Motor neuron (in vitro differentiated cells): ENCODE data around the gene ATXN7L2. TPM values are rescaled to one million over a fixed set of nuclear protein-coding genes. Genes with fewer than 3 reads are reported as not detected.

Source experiments
- ATAC-seq, 8 experiments: fragments of 200-7000 bp; cut with Tn5 transposase; replicated peaks in 6 of 8; 2 replicates each; pipeline ENCODE4 v1.8.0; 2021; ENCODE audit warnings: mild to moderate bottlenecking in 8 of 8, moderate library complexity in 8 of 8
- H3K27ac ChIP-seq, 2 donors: fragments of 250-450 bp; sonication (Bioruptor Pico); 2 replicates each; pipeline ENCODE4 v1.9.0; 2021; ENCODE audit warnings: antibody characterized with exemption in 2 of 2, mild to moderate bottlenecking in 2 of 2, moderate library complexity in 1 of 2
- H3K4me1 ChIP-seq, 2 donors: fragments of 250-450 bp; sonication (Bioruptor Pico); replicated peaks in 1 of 2; 2 replicates each; pipeline ENCODE4 v1.6.1; 2021; ENCODE audit warnings: antibody characterized with exemption in 2 of 2, mild to moderate bottlenecking in 2 of 2, moderate library complexity in 1 of 2
- H3K4me3 ChIP-seq, 5 donors: fragments of 250-450 bp; sonication (Bioruptor Pico); 2 replicates each; pipeline ENCODE4 v1.9.0; 2021; ENCODE audit warnings: antibody characterized with exemption in 5 of 5, mild to moderate bottlenecking in 5 of 5, moderate library complexity in 4 of 5
- WGBS, 10 experiments: fragments of 450-650 bp; shearing (Covaris generic); methylation state at CpG; one replicate each; pipeline ENCODE4 v1.0.0; 2022; 5-methylcytosine and 5-hydroxymethylcytosine counted together
- in situ Hi-C, 9 experiments: fragments of 400-800 bp; cut with MboI; loops; one replicate each; pipeline ENCODE4 v1.15.0; 2021; ENCODE audit warnings: low sequenced_read_pairs in 9 of 9, low pct_unique_long_range_greater_than_20kb in 2 of 9; ENCODE audit not compliant: unreplicated experiment in 9 of 9
- total RNA-seq, 8 experiments: library from RNA; unstranded; fragments of 300-600 nt; gene quantifications; 2 replicates each; pipeline versions ENCODE4 v1.2.3 to v1.2.4, GENCODE V29; 2022

Gene ATXN7L2
- total RNA-seq, 8 experiments from 2014 or later, result 3.7 to 20.1 (median 9.8) TPM

- Histone ChIP-seq H3K4me1 (peaks cover under 1 to 9% of the 10 kb centered on the region in 2 donors), H3K4me3 (no peak overlapping the region), H3K27ac (no peak overlapping the region)
- 40 to 100% (median 82%) methylated on average over 1 to 5 of the region's 5 CpGs; no CpG with 5 or more reads in 2 of the 10 experiments for WGBS, 10 experiments
- peak in 2 of 8 experiments; percentile 4 to 24 for ATAC-seq
- in situ Hi-C loops, result no loop called here
Measured at GRCh38 chr1:109503935-109504334, 20.2 kb downstream of the ATXN7L2 start.

GRCh38 chr1:109504974-109505373, 21.3 kb downstream of the ATXN7L2 start:
- WGBS, 10 experiments, result 73 to 100% (median 80%) methylated on average over 1 of the region's 1 CpG; no CpG with 5 or more reads in 6 of the 10 experiments
- Histone ChIP-seq H3K4me3 (no peak overlapping the region), H3K27ac (no peak overlapping the region), H3K4me1 (peaks cover 2 to 9% of the 10 kb centered on the region in 2 donors)
- in situ Hi-C loops, result no loop called here
- no peak for ATAC-seq

- no peak for ATAC-seq
- WGBS, 10 experiments, result 88 to 100% (median 92%) methylated on average over 1 to 25 of the region's 25 CpGs
Measured at GRCh38 chr1:109508001-109508872, 24.5 kb downstream of the ATXN7L2 start.

GRCh38 chr1:109508873-109509175, 25.1 kb downstream of the ATXN7L2 start:
- peaks cover 2 to 9% of the 10 kb centered on the region in 2 donors for H3K4me1 ChIP-seq
- H3K4me3 ChIP-seq, result peak overlapping the region; percentile 50 to 80 (median 56)
- no peak for ATAC-seq
- WGBS, 10 experiments, result 83 to 86% methylated on average over 3 to 5 of the region's 7 CpGs; no CpG with 5 or more reads in 8 of the 10 experiments
- in situ Hi-C loops, result no loop called here
- H3K27ac ChIP-seq, result no peak overlapping the region

More at GRCh38 chr1:109508001-109508872, 24.5 kb downstream of the ATXN7L2 start:
- H3K27ac ChIP-seq, result no peak overlapping the region
- no peak overlapping the region for H3K4me3 ChIP-seq
- in situ Hi-C loops, result no loop called here
- H3K4me1 ChIP-seq, result peaks cover 2 to 9% of the 10 kb centered on the region in 2 donors

DNA sequence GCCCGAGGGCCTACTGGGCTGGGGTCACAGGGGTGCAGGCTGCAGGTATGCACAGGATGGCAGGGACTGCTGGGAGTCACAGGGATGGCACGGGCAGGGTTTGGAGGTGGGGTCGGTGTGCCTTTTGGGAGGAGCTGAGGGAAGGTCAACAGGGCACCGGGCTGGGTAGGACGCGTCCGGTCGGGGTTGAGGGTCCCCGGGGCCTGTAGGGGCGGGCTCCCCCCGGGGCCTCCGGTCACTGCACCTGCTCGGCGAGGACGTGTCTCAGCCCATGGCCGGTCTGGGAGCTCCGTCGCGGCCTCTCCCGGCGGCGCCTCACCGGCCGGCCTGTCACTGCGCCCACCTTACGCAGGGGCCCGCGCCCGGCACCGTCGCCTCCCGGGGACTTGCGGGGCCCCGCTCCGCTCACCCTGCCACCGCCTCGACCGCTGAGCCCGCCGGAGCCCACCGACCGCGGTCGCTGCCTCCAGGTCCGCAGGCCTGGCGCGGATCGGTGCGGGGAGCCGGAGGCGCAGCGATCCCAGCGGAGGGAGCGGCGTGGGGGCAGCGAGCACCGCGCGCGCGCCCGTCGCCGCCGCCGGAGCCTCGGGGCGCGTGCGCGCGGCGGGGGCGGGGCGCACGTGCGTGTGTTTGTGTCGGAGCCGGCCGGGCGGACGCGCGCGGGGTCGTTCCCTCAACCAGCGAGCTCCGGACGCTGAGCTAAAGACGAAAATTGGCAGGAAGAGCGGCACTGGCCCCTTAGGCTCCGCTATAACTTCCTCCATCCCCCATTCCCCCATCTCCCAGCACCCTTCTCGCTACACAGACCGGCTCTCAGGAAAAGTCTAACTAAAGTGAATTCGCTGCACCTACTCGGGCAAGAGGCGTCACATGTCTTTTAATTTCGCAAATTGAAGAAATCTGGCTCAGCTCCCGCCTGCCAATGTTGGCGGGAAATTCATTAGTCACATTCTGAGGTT, 25.8 kb downstream of the ATXN7L2 start, which contains the start of gene AMIGO1:
Gene AMIGO1 (minus strand): TSS at position 552 of the 959 bp plus-strand sequence. CDS start 815 bp downstream, outside the sequence.
- Histone ChIP-seq H3K27ac (no peak within 1 kb of the TSS), H3K4me1 (peaks cover 2 to 9% of the 10 kb centered on the region in 2 donors), H3K4me3 (peak within 1 kb of the TSS; percentile 50 to 80 (median 56))
- in situ Hi-C loops, result no loop called here
- peak; percentile 71 to 87 (median 84) for ATAC-seq
- 0 to 7% (median 2%) methylated on average over 1 to 8 of the region's 100 CpGs; no CpG with 5 or more reads in 6 of the 10 experiments for WGBS, 10 experiments

- in situ Hi-C loops, result no loop called here
- no peak overlapping the region for H3K27ac ChIP-seq
- no peak for ATAC-seq
- H3K4me3 ChIP-seq, result no peak overlapping the region
- 71 to 100% (median 81%) methylated on average over 1 to 2 of the region's 2 CpGs; no CpG with 5 or more reads in 1 of the 10 experiments for WGBS, 10 experiments
- peaks cover 2 to 9% of the 10 kb centered on the region in 2 donors for H3K4me1 ChIP-seq
Measured at GRCh38 chr1:109513110-109513710, 29.5 kb downstream of the ATXN7L2 start.

DNA sequence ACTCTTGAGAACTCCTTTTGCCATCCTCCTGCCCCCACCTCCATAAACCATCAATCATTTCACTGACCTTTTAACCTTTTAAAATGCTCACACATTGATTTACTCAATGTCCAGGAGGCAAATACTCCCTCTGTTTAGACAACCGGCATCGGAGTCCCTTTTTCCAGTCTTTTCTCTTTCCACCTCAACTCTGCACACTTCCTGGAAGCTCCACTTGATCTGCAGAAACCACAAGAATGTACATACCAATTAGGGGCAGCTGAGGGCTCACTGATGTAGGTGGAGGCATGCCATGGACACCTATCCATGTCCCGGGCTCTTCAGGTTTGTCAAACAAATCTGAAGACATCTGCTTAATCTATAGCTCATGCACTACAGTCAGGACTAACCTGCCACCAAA, 31.1 kb downstream of the ATXN7L2 start:
- Histone ChIP-seq H3K27ac (no peak overlapping the region), H3K4me3 (no peak overlapping the region), H3K4me1 (peaks cover 2 to 7% of the 10 kb centered on the region in 2 donors)
- 17 to 100% (median 71%) methylated on average over 1 to 3 of the region's 3 CpGs; no CpG with 5 or more reads in 2 of the 10 experiments for WGBS, 10 experiments
- ATAC-seq, result peak in 1 of 8 experiments; percentile 4
- in situ Hi-C loops, result no loop called here

- ATAC-seq, result peak in 3 of 8 experiments; percentile 87 to 95 (median 89)
- 0 to 93% (median 77%) methylated on average over 1 to 5 of the region's 5 CpGs; no CpG with 5 or more reads in 2 of the 10 experiments for WGBS, 10 experiments
Measured at GRCh38 chr1:109516872-109517271, 33.2 kb downstream of the ATXN7L2 start.

GRCh38 chr1:109517337-109517736, 33.6 kb downstream of the ATXN7L2 start:
- no peak overlapping the region for H3K4me3 ChIP-seq
- 42 to 100% (median 76%) methylated on average over 2 to 5 of the region's 5 CpGs; no CpG with 5 or more reads in 2 of the 10 experiments for WGBS, 10 experiments
- H3K4me1 ChIP-seq, result peaks cover 17 to 19% of the 10 kb centered on the region in 2 donors
- peak in 3 of 8 experiments; percentile 9 to 26 (median 10) for ATAC-seq
- no peak overlapping the region for H3K27ac ChIP-seq
- in situ Hi-C loops, result no loop called here

More at GRCh38 chr1:109516872-109517271, 33.2 kb downstream of the ATXN7L2 start:
- Histone ChIP-seq H3K27ac (no peak overlapping the region), H3K4me3 (no peak overlapping the region), H3K4me1 (peaks cover 13 to 17% of the 10 kb centered on the region in 2 donors)
- in situ Hi-C loops, result no loop called here

DNA sequence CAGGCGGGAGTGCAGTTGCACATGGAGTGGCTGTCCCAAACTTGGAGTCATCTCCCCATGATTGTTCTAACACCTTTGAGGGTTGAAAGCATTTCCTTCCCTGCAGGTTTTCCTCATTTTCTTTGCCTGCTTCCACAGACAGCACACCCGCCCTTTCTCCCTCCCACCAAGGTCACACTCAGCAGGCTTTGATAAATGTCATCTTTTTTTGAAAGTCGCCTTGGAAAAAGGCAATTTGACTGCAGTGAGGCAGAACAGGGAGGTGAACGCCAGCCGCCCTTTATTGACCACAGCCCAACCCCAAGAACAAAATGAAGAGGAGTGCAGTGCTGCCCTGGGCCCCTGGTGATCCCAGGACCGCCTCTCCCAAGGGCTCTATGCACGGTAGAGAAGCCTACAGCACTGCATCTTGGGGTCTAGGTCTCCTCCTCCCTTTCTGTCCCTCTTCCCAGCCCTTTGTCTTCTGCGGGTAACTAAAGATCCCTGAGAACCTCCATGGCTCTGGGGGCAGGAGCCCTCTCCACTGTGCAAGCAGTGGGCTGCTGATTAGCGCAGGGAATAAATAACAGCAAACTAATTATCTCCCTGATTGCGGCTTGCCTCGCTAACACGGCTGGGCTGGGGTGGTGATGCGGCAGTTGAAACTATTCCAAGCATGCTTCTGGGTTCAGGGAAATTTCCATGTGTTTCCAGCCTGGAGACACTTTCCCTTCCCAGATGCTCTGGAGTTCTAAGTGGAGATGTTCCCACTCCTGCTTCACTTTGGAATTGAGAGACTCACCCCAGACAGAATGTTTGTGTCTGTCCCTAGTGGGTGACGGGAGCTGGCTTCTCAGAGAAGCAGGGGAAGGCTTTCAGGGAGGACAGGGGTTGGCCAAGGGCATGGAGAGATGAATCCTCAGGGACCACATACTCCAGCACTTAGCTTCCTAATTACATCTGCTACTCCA, 37.6 kb downstream of the ATXN7L2 start:
- no peak overlapping the region for H3K4me3 ChIP-seq
- in situ Hi-C loops, result no loop called here

DNA sequence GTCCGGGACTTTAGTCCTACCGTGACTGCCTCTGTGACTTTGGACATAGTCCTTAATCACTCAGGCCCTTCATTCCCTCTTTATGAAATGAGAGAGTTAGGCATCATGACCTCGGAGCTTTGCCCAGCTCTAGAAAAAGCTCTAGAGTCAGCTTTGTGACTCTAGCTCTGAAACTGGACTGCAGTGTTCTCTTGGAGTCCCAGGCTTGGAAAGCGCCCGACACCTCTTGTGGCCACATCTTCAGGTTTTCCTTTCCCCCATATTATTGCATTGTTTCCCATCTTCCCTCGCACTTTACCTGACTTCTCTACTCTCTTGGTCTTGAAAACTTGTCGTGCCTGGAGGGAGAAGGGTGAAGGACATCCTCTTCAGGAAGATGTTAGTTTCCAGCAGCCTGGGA, 38.3 kb downstream of the ATXN7L2 start:
- in situ Hi-C loops, result no loop called here
- WGBS, 10 experiments, result 17 to 95% (median 89%) methylated on average over 1 to 7 of the region's 7 CpGs; no CpG with 5 or more reads in 3 of the 10 experiments
- Histone ChIP-seq H3K4me3 (no peak overlapping the region), H3K27ac (no peak overlapping the region), H3K4me1 (peaks cover 17 to 22% of the 10 kb centered on the region in 2 donors)
- ATAC-seq, result no peak

More for the DNA sequence above, 37.6 kb downstream of the ATXN7L2 start:
- Histone ChIP-seq H3K4me1 (peaks cover 17 to 19% of the 10 kb centered on the region in 2 donors), H3K27ac (peak overlapping the region; percentile 53 to 64)
- WGBS, 10 experiments, result 0 to 78% (median 70%) methylated on average over 1 to 14 of the region's 14 CpGs; no CpG with 5 or more reads in 1 of the 10 experiments
- ATAC-seq, result peak in 7 of 8 experiments; percentile 6 to 90 (median 55)
